Dedifferentiated amniotic fluid mesenchymal stem cell (primary cell): ENCODE measurements around the gene CST9L.
"Not testable (repeated sequence)": the region's sequence is repeated elsewhere in the genome, so short reads cannot be mapped to it uniquely, and the experiment has no call there.

Source experiments
- DNase-seq: peaks from one replicate; pipeline ENCODE4 v3.0.0-alpha.2; 2016; ENCODE audit errors: extremely low spot score

Gene CST9L

GRCh38 chr20:23586735-23587525, 18.6 kb upstream of the CST9L start:
- no peak for DNase-seq

DNA sequence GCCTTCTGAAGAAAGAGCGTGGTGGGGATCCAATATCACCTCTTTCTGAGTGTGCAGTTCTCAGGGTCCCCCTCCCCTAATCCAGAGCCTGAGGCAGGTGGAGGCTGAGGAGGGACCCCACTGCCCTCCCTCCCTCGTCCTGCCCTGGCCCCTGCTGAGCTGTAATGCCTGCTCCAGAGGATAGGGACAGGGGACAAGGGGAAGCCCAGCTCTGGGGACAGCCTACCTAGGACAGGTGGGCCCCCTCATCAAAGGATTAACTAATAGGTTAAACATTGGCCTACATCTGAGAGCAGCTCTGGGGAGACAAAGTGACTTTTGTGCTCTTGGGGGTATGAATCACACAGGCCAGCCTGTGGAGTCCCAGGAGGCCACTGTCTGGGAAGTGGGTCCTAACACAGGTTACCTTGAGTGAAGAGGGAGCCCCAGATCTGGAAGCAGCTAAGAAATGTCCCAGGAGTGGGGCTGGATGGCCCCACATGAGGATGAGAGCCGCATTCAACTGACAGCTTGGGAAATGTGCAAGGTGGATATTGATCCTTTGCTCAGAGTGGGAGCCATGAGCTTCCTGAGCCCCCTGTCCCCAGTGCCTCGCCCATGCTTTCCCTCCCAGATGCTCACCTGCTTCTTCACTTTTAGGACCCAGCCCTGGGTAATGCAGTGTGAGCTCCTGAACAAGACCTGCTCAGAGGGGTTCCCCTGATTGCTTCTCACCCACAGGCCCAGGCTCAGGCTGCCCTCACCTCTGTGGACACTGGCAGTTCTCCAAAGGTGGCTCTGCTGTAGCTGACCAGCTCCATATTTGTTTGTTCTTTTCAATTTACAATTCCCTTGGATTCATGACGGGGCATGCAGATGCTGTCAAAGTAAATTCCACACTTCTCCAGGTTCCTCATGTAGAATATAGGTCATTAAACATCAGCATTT, 17.8 kb upstream of the CST9L start:
- no peak for DNase-seq

- DNase-seq = no peak
Measured at GRCh38 chr20:23585449-23585807, 17.1 kb upstream of the CST9L start.

- DNase-seq = no peak
Measured at GRCh38 chr20:23584434-23585199, 16.3 kb upstream of the CST9L start.

DNA sequence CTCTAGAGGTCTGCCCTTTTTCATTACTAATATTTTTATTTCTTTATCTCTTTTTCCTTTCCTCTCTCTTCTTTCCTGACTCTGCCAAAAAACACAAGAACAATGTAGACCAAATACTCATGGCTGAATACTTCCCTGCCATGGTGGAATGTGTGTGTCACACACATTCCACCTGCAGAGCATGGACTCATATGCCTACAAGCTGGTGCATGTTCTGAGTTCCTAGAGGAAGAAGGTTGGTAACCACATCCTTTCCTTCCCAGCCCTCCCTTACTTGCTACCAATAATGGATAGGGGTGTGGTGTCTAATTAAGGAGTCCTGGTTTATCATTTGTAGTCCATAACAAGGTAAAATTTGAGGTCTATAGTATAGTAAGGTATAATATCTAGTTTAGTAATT, 15.2 kb upstream of the CST9L start:
- DNase-seq = no peak

DNA sequence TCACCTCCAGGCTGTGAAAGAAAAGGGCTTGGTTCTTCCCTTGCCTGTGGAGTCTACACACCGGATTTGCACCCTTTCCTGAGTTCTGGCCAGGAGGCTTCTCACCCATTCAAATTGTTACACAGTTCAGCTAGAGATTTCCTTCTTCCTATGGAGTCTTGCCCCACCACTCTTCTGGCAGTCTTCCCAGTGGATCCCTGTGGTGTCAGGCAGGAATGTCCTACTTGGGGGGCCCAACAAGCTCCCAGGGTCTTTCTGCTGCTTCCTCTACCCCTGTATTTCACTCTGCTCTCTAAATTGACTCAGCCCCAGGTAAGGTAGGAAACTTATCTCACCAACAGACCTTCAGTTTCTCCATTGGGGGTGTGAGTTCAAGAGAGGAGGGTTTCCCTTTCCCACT, 14.0 kb upstream of the CST9L start:
- DNase-seq = no peak

- not testable (repeated sequence) for DNase-seq
Measured at GRCh38 chr20:23581833-23582232, 13.5 kb upstream of the CST9L start.

GRCh38 chr20:23574977-23575376, 6.7 kb upstream of the CST9L start:
- no peak for DNase-seq

DNA sequence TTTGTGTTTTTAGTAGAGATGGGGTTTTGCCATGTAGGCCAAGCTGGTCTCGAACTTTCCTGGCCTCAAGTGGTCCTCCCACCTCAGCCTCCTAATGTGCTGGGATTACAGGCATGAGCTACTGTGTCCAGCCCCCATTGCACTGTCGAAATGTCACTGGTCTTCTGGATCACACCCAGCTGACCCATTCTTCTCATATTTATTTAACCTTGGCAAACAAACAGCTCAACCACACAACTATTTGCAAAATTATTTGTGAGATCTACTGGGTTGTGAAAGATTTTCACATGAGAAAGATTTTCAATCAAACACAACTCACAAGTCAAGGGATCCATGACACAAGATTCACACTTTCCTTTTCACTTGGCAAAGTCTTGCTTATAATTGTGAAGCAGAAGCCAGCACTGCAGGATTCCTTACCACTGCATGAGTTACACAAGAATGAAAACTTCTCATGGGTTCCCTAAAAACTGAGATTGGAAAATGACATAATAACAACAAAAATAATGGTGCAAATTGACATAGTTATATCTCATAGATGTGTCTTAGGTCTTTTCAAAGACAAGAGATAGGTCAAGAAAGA, 2.0 kb upstream of the CST9L start:
- no peak for DNase-seq

- no peak for DNase-seq
Measured at GRCh38 chr20:23569570-23569969, 1.3 kb upstream of the CST9L start.

GRCh38 chr20:23568971-23569330, 667 bp upstream of the CST9L start:
- no peak for DNase-seq

- DNase-seq = no peak
Measured at GRCh38 chr20:23566199-23566932, 1.9 kb downstream of the CST9L start.

- no peak for DNase-seq
Measured at GRCh38 chr20:23565503-23566045, 2.7 kb downstream of the CST9L start.

DNA sequence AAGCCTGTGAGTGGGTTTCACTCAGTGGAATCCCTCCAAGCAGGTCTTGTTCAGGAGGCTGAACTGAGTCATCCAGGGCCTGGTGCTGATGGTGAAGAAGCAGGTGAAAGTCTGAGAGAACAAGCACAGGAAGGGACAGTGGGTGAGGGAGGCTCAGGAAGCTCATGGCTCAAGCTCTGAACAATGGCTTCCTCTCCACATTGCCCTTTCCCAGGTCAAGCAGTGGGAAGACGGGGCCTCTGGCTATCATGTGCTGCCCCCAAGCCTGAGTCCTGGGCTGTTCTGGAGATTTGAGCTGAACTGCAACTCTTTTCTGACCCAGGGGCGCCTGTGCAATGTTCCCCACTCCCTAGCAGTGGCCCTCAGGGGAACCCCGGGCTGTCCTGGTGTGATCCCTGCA, 3.4 kb downstream of the CST9L start:
- DNase-seq = no peak

DNA sequence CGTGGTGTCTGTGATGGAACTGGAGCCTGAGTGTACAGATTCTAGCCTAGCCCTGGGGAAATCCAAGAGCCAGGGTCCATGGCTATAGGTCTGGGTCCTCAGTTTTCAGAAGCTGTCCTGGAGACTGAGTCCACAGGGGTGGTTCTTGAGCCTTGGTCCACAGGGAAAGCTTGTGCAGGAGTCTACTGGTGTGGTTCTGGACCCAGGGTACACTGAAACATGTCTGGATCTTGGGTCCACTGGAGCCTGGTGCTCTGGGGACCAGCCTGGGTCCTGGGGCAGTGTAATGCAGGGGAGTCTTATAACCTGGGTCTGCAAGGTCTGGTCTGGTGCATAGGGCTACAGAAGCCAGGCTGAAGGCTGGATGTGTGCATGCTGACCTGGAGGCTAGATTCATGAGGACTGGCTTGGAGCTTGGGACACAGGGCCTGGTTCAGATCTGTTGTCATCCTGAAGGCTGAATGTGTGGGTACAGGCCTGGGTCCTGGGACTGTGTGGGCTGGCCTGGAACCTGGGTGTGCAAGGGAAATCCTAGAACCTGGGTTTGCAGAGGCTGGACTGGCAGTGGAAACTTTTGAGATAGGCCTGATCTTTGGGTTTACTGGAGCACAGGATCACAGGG, 5.5 kb downstream of the CST9L start:
- DNase-seq = no peak

DNA sequence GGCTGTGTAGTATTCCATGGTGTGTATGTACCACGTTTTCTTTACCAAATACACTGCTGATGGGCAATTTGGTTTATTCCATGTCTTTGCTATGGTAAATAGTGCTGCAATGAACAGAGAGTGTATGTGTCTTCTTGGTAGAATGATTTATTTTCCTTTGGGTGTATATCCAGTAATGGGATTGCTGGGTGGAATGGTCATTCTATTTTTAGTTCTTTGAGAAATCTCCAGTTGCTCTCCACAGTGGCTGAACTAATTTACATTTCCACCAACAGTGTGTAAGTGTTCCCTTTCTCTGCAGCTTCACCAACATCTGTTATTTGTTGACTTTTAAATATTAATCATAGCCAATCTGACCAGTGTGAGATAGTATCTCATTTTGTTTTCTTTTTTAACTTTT, 13.9 kb downstream of the CST9L start:
- no peak for DNase-seq

DNA sequence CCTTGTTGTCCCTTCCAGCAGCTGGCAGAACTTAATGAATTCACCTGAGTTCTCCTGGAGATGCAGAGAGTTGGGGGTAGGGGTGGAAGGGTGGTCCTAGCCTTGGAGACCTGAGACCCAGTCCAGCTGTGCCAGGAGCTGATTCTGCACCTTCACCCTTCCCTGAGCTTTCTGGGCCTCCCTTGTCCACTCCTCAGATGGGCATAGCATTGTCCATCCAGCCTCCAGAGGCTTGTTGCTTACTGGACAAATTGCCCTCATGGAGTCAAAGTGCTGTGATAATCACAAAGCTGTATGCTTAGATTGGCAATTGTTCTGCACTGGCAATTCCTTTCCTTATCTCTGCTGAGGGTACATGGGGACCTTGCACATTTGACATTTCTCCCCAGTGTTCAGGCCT, 16.5 kb downstream of the CST9L start:
- DNase-seq = no peak

DNA sequence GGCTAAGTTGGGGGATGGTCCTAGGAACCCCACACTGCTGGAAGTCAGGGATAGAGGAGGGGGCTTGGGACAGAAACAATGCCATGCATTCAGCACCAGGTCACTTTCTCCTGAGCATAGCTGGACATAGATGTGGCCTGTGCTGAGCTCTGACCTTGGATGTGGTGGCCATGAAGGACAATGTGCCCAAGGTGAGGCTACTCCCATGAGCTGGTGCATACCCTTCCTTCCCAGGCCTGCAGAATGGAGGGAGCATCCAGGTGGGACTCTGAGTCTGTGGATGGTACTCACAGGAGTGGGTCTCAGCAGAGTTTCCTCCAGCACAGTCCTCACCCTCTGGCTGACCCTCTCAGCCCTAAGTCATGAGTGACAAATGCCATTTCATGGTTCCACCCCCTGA, 16.9 kb downstream of the CST9L start:
- no peak for DNase-seq

DNA sequence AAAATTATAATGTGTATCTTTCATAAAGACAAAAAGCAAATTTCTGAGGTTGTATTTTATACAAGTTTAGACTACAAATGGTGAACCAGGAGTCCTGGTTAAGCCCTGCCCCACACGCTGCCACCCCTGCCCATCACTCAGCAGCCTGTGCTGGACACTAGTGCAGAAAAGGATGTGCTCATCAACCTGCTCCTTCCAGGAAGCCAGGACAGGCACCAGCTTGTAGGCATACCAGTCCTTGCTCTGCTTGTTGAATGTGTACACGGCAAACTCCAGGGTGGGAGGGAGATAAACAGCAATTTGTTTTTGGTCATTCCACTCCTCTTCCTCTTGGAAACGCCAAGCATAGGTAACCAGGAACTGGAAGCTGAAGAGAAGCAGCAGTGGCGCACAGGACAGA, 18.1 kb downstream of the CST9L start:
- no peak for DNase-seq

- DNase-seq = no peak
Measured at GRCh38 chr20:23548408-23548807, 19.9 kb downstream of the CST9L start.

DNA sequence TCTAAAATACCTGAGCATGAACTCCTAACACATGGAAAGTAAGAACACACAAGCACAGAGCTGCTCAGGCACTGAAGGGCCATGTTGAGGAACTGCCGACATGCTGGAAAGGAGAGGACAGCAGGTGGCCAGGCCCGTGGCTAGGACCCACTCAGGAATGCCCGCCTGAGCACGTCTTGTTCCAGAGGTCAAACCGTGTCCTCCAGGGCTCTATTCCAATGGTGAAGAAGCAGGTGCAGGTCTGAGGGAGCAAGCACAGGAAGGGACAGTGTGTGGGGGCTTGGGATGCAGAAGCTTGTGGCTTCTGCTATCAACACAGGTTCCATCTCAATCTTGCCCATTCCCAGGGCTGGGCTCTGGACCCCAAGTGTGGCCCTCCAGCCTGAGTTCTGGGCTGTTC, 20.7 kb downstream of the CST9L start:
- DNase-seq = no peak
